Amniotic epithelial cell (primary cell): Measurements from ENCODE around the gene NUDT16L1.

ENCODE experiments used
- DNase-seq: peaks from one replicate; pipeline ENCODE4 v3.0.0-alpha.2; 2010; ENCODE audit warnings: low read depth

Gene NUDT16L1

GRCh38 chr16:4694642-4695451 lies 1.5 kb downstream of the NUDT16L1 start:
- DNase-seq = no peak

- DNase-seq = no peak
These were observed 2.3 kb downstream of the NUDT16L1 start for GRCh38 chr16:4695473-4696171.

- DNase-seq = no peak
These were observed 3.0 kb downstream of the NUDT16L1 start for GRCh38 chr16:4696172-4696904.

- no peak for DNase-seq
These were observed 3.8 kb downstream of the NUDT16L1 start for GRCh38 chr16:4696905-4697847.

GRCh38 chr16:4697848-4698291 lies 4.5 kb downstream of the NUDT16L1 start:
- no peak for DNase-seq

DNA sequence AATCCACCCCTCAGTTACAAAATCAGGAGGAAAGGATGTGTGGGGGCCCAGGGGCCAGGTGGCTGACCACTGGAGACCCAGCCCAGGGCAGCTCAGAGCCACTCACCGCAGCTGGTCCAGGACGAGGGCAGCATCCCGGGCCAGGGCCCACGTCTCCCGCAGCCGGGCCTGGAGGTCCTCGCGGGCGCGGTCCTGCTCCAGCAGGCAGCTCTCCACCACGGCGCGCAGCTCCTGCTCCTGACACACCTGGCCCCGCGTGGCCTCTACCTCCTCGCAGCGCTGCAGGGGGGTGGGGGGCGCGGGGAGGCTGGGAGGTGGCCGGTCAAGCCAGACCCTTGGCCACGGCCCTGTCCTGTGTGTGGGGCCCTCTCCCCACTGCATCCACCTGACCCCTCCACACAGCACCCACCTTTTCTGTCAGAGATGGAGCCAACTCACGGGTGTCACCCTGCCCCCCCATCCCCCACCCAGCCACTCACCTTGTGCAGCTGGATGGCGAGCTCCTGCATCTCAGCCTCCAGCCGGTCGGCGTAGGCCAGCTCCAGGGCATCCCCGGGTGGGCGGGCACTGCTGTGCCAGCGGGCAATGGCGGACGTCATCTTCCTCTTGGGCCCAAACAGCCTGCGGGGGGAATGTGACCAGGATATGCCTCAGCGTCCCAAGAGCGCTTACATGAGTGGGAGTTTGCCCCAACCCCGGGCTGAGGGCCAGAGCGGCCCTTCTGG lies 5.1 kb downstream of the NUDT16L1 start:
- no peak for DNase-seq

DNA sequence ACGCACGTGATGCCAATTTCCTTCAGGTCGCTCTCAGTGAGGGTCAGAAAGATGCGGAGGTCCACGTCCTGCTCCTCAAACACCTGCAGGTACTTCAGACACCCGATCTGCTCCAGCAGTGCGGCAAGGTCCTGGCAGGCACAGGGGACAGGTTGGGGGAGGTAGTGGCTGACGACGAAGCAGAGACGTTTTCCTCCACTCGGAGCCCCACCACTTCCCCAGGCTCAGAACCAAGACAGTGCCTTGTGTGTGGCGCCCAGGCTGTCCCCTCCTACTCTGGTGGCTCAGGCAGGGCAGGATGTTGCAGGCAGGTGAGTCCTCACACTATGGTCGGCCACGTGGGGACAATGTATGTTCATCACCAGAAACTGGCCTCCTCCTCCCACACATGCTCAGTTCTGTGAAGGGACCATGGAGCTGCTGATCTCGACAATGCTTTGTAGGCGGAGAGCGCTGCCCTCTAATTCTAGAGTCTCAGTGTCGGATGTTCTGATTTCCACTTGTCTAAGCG lies 5.7 kb downstream of the NUDT16L1 start:
- DNase-seq = no peak

DNA sequence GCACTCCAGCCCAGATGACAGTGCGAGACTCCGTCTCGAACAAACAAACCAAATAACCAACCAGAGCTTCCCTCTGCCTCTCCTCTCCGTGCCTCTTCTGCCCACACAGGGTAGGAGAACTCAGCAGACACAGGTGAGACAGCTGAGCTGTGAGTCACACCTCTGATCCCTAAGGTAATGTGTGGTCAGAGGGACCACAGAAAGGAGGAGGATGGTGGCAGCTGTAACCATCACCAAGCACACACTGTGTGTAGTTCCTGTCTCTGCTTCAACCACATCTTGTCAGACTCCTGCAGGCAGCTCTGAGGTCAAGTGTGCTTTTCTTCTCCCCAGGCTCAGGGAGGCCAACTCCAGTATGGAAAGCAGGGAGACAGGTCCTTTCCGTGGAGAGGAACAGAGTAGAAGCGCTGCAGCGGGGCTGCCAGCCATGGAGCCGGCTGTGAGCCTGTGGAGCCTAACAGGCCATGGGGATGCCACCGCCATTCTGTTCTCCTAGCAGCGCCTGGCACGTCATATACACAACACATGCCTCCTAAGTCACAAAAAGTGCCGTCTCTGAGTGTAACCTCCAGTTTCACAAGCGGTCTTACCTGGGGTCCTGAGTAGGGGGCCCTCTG lies 7.1 kb downstream of the NUDT16L1 start:
- DNase-seq = no peak

DNA sequence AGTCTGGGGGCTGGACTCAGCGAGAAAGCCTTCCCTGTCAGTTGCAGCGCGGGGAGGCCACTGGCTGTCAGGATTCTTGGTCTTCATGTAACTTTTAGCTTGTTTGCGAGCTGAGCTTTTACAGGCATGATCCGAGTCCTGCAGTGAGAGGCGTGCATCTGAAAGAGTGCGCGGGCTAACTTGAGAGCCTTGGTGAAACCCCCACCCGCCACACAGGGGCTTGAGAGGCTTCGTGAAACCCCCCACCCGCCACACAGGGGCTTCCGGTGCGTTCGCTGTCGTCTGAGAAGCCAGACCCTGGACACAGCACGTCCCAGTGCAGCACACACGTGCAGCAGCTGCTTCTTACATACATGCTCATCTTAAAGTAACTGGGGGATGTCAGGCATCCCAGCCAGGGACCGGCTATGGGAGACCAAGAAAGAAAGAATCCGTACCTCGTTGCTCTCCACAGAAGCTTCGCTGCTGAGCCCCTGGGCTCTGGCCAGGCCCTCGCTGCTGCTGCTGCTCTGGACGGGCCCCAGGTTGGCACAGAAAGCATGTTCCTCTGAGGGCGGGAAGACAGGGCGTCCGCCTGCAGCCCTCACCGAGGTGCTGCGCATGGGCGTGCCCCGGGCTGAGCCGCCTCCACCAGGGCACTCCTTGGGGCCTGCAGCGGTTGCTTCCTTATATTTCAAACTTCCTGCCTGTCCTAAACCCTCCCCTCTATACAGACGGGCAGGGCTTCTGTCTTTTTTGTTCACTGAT lies 7.8 kb downstream of the NUDT16L1 start:
- no peak for DNase-seq

DNA sequence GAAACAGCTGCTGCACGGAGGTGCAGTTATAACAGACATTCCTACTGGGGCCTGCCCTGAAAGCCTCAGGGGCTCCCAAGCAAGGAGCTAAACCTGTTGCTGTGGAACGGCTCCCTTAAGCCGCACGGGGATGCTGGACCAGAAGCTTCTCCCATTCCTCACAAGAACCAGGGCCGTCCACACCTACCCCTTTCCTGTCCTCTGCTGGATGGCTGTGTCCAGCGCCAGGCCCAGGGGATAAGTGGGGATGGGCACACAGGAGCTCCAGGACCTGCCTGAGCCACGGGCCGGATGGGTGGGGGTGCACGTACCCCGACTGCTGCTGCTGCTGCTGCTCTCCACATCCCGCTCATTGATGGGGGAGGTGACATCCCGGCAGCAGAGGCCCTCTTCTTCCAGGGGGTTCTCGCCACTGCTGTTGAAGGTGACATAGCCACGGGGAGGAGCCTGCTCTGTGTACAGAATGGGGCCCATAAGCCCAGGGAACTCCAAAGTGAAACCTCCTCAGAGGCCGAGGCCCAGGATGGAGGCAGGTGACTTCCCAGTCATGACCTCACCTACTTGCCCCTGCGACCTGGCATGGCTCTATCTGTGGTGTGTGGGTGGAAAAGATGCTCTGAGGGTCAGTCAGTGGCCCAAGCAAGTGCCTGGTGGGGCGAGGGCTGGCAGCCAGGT lies 8.6 kb downstream of the NUDT16L1 start:
- DNase-seq = no peak

- DNase-seq = no peak
These were observed 9.1 kb downstream of the NUDT16L1 start for GRCh38 chr16:4702466-4702808.

- no peak for DNase-seq
These were observed 10.5 kb downstream of the NUDT16L1 start for GRCh38 chr16:4703906-4704305.

GRCh38 chr16:4704491-4704890 lies 11.1 kb downstream of the NUDT16L1 start:
- DNase-seq = no peak

- DNase-seq = no peak
These were observed 11.6 kb downstream of the NUDT16L1 start for GRCh38 chr16:4704913-4705312.

GRCh38 chr16:4706871-4707270 lies 13.5 kb downstream of the NUDT16L1 start:
- DNase-seq = no peak

- DNase-seq = peak; percentile 58
These were observed 16.1 kb downstream of the NUDT16L1 start for GRCh38 chr16:4709481-4709880.

- no peak for DNase-seq
These were observed 20.5 kb downstream of the NUDT16L1 start for GRCh38 chr16:4713663-4714501.

GRCh38 chr16:4714996-4715395 lies 21.6 kb downstream of the NUDT16L1 start:
- DNase-seq = no peak
